ENCODE measurements around the gene ZNF738.
"Not testable (repeated sequence)": the region's sequence is repeated elsewhere in the genome, so short reads cannot be mapped to it uniquely, and the experiment has no call there.

ZNF738 gene

DNA sequence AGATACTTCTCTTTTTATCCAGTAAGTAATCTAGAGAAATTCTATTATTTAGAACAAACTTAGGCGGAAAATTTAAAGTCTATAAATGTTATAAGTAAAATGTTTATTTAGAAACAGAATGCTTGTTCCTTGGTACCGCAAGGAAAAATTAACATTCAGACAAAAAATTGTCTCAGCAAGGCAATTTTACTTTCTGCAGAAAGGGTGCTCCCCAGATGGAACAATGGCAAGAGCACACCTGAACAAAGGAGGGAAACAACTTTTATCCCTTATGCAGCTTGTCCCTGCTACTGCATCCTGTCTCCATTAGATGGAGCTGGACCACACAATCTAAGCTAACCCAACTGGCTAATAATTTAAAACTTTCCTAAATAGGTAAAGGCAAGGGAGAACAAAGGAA is 23.1 kb upstream of the ZNF738 start:
- Histone ChIP-seq H3K27me3 (ENCODE audit: insufficient read depth, low read length) (no peaks in the 10 kb centered on the region), H3K27ac (ENCODE audit: low read length) (no peak overlapping the region), H3K4me3 (ENCODE audit: low read length) (no peak overlapping the region), H3K4me1 (ENCODE audit: insufficient read depth, low read length) (no peaks in the 10 kb centered on the region), H3K36me3 (ENCODE audit: insufficient read depth, low read depth, low read length) (no peaks in the 10 kb centered on the region), H3K9me3 (ENCODE audit: insufficient read depth, low read depth, low read length) (peaks cover 47% of the 10 kb centered on the region), H3K9ac (ENCODE audit: low read depth, low read length) (no peak overlapping the region)

DNA sequence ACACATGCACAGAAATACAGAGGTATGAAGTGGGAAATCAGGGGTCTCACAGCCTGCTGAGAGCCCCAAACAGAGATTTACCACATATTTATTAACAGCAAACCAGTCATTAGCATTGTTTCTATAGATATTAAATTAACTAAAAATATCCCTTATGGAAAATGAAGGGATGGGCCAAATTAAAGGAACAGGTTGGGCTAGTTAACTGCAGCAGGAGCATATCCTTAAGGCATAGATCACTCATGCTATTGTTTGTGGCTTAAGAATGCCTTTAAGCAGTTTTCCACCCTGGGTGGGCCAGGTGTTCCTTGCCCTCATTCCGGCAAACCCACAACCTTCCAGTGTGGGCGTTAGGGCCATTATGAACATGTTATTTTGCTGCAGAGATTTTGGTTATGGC is 14.0 kb upstream of the ZNF738 start:
- H3K27ac ChIP-seq (ENCODE audit: low read length); H3K9ac ChIP-seq (ENCODE audit: low read depth, low read length); H3K9me3 ChIP-seq (ENCODE audit: insufficient read depth, low read depth, low read length); H3K4me1 ChIP-seq (ENCODE audit: insufficient read depth, low read length); H3K4me3 ChIP-seq (ENCODE audit: low read length); H3K36me3 ChIP-seq (ENCODE audit: insufficient read depth, low read depth, low read length); H3K27me3 ChIP-seq (ENCODE audit: insufficient read depth, low read length): not testable (repeated sequence)

DNA sequence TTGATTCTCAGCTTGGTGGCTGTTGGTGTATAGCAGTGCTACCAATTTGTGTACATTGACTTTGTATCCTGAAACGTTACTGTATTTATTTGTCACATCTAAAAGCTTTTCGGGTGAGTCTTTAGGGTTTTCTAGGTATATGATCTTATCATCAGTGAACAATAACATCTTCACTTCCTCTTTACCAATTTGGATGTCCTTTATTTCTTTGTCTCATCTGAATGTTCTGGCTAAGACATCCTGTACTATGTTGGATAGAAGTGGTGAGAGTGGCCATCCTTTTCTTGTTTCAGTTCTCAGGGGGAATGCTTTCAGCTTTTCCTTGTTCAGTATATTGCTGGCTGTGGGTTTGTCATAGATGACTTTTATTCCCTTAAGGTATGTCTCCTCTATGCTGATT is 6.0 kb upstream of the ZNF738 start:
- 0 out of 2 replicates have a peak, but pooled peaks cover 5% of the 10 kb centered on the region for H3K9me3 ChIP-seq (ENCODE audit: insufficient read depth, low read depth, low read length)
- no peak overlapping the region for H3K27ac ChIP-seq (ENCODE audit: low read length)
- H3K4me3 ChIP-seq (ENCODE audit: low read length): no peak overlapping the region
- H3K4me1 ChIP-seq (ENCODE audit: insufficient read depth, low read length): no peaks in the 10 kb centered on the region
- H3K9ac ChIP-seq (ENCODE audit: low read depth, low read length): no peak overlapping the region
- no peaks in the 10 kb centered on the region for H3K27me3 ChIP-seq (ENCODE audit: insufficient read depth, low read length)
- H3K36me3 ChIP-seq (ENCODE audit: insufficient read depth, low read depth, low read length): no peaks in the 10 kb centered on the region

DNA sequence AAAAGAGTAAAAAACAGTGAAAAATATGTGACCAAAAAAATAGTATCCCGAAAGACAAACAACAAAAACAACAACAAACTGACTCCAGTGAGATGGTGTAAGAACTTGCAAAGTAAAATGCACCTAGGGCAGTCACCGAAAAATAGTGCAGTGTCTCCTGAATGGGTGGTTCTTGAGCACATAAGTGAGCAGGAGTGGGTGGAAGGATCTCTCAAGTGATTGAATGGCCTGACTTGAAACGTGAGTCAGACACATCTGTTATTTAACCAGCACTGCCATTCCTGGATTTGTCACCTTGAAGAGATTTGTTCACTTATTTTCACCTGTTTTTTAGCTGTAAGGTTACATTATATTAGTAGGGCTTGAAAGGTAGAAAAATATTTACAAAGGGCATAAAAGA is 3.5 kb downstream of the ZNF738 start:
- Histone ChIP-seq H3K4me1 (ENCODE audit: insufficient read depth, low read length) (peaks cover 3% of the 10 kb centered on the region; the same call in 1 of the 2 replicates), H3K9me3 (ENCODE audit: insufficient read depth, low read depth, low read length) (no peaks in the 10 kb centered on the region), H3K36me3 (ENCODE audit: insufficient read depth, low read depth, low read length) (peaks cover 72% of the 10 kb centered on the region), H3K27ac (ENCODE audit: low read length) (no peak overlapping the region), H3K9ac (ENCODE audit: low read depth, low read length) (no peak overlapping the region), H3K4me3 (ENCODE audit: low read length) (no peak overlapping the region), H3K27me3 (ENCODE audit: insufficient read depth, low read length) (no peaks in the 10 kb centered on the region)

DNA sequence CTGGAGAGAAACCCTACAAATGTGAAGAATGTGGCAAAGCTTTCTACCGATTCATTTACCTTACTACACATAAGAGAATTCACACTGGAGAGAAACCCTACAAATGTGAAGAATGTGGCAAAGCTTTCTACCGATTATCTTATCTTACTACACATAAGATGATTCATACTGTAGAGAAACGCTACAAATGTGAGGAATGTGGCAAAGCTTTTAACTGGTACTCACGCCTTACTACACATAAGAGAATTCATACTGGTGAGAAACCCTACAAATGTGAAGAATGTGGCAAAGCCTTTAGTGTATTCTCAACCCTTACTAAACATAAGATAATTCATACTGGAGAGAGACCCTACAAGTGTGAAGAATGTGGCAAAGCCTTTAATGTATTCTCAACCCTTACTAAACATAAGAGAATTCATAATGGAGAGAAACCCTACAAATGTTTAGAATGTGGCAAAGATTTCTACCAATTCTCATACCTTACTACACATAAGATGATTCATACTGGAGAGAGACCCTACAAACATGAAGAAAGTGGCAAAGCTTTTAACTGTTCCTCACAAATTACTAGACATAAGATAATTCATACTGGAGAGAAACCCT is 25.3 kb downstream of the ZNF738 start:
- Histone ChIP-seq H3K9me3 (ENCODE audit: insufficient read depth, low read depth, low read length) (peaks cover 100% of the 10 kb centered on the region), H3K36me3 (ENCODE audit: insufficient read depth, low read depth, low read length) (peaks cover 51% of the 10 kb centered on the region), H3K27ac (ENCODE audit: low read length) (no peak overlapping the region), H3K27me3 (ENCODE audit: insufficient read depth, low read length) (no peaks in the 10 kb centered on the region), H3K4me1 (ENCODE audit: insufficient read depth, low read length) (no peaks in the 10 kb centered on the region), H3K4me3 (ENCODE audit: low read length) (no peak overlapping the region), H3K9ac (ENCODE audit: low read depth, low read length) (no peak overlapping the region)

DNA sequence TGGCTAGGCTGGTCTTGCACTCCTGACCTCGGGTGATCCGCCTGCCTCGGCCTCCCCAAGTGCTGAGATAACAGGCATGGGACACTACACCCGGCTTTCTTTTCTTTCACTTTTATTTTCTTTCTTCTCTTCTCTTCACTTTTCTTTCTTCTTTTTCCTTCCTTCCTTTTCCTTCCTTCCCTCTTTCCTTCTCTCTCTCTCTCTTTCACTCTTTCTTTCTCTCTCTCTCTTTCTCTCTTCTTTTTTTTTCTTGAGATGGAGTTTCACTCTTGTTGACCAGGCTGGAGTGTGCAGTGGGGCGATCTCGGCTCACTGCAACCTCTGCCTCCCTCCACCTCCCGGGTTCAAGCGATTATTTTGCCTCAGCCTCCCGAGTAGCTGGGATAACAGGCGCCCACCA is 37.3 kb downstream of the ZNF738 start:
- Histone ChIP-seq H3K9me3 (ENCODE audit: insufficient read depth, low read depth, low read length) (peaks cover 5% of the 10 kb centered on the region; the same call in 1 of the 2 replicates), H3K27me3 (ENCODE audit: insufficient read depth, low read length) (no peaks in the 10 kb centered on the region), H3K36me3 (ENCODE audit: insufficient read depth, low read depth, low read length) (peaks cover 18% of the 10 kb centered on the region; the same call in 1 of the 2 replicates), H3K9ac (ENCODE audit: low read depth, low read length) (no peak overlapping the region), H3K27ac (ENCODE audit: low read length) (no peak overlapping the region), H3K4me3 (ENCODE audit: low read length) (no peak overlapping the region), H3K4me1 (ENCODE audit: insufficient read depth, low read length) (peaks cover 5% of the 10 kb centered on the region; the same call in 1 of the 2 replicates)

DNA sequence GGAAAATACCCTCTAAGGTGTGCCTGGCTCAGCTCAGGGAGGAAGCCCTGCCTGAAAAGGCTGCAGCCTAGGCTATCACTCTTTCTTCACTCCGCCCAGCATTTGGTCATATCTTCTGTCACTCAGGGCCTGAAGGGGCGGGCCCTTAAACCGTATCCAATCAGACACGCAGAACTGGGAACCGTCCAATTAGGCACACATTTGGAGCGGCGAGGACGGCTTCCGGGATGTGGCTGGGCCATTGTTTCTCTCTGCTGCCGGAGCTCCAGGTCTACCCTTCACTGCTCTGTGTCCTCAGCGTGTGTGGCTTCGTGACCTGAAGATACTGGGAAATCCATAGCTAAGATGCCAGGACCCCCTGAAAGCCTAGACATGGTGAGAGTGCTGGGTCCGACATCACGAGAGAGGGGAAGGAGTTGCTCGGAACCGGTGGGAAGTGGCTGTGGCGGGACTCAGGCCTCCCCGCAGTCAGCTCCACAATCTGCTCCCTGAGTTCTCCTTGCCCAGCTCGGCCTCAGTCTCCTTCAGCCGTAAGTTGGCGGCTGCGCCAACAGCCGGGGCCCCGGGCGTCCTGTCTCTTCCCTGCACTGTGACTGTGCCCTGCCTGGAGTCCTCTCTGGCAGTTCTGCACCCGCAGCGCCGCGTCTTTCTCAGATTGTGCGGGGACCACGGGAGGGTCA is 38.2 kb downstream of the ZNF738 start, which contains the start of gene ZNF493:
Gene ZNF493, plus strand, starts transcription at position 241 of the 680 bp plus-strand sequence. Its CDS starts 105 bp downstream, at position 346.
- peak within 1 kb of the TSS; percentile 97 for H3K9ac ChIP-seq (ENCODE audit: low read depth, low read length)
- H3K9me3 ChIP-seq (ENCODE audit: insufficient read depth, low read depth, low read length): peaks cover 5% of the 10 kb centered on the region; the same call in 1 of the 2 replicates
- peak within 1 kb of the TSS; percentile 98 for H3K4me3 ChIP-seq (ENCODE audit: low read length)
- H3K4me1 ChIP-seq (ENCODE audit: insufficient read depth, low read length): peaks cover 5% of the 10 kb centered on the region; the same call in 1 of the 2 replicates
- H3K27ac ChIP-seq (ENCODE audit: low read length): peak within 1 kb of the TSS; percentile 61
- peaks cover 20% of the 10 kb centered on the region; the same call in 1 of the 2 replicates for H3K36me3 ChIP-seq (ENCODE audit: insufficient read depth, low read depth, low read length)
- no peaks in the 10 kb centered on the region for H3K27me3 ChIP-seq (ENCODE audit: insufficient read depth, low read length)

DNA sequence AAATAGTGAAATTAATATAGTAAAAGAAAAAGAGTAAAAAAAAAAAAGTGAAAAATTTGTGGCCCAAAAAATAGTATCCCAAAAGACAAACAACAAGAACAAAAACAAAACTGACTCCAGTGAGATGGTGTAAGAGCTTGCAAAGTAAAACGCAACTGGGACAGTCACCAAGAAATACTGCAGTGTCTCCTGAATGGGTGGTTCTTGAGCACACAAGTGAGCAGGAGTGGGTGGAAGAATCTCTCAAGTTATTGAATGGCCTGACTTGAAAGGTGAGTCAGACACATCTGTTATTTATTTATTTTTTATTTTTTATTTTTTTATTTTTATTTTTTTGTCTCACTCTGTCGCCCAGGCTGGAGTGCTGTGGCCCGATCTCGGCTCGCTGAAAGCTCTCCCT is 40.1 kb downstream of the ZNF738 start:
- H3K4me3 ChIP-seq (ENCODE audit: low read length): no peak overlapping the region
- H3K9me3 ChIP-seq (ENCODE audit: insufficient read depth, low read depth, low read length): no peaks in the 10 kb centered on the region; the same call in 1 of the 2 replicates
- H3K36me3 ChIP-seq (ENCODE audit: insufficient read depth, low read depth, low read length): peaks cover 20% of the 10 kb centered on the region; the same call in 1 of the 2 replicates
- peaks cover 5% of the 10 kb centered on the region; the same call in 1 of the 2 replicates for H3K4me1 ChIP-seq (ENCODE audit: insufficient read depth, low read length)
- no peak overlapping the region for H3K27ac ChIP-seq (ENCODE audit: low read length)
- no peaks in the 10 kb centered on the region for H3K27me3 ChIP-seq (ENCODE audit: insufficient read depth, low read length)
- no peak overlapping the region for H3K9ac ChIP-seq (ENCODE audit: low read depth, low read length)

DNA sequence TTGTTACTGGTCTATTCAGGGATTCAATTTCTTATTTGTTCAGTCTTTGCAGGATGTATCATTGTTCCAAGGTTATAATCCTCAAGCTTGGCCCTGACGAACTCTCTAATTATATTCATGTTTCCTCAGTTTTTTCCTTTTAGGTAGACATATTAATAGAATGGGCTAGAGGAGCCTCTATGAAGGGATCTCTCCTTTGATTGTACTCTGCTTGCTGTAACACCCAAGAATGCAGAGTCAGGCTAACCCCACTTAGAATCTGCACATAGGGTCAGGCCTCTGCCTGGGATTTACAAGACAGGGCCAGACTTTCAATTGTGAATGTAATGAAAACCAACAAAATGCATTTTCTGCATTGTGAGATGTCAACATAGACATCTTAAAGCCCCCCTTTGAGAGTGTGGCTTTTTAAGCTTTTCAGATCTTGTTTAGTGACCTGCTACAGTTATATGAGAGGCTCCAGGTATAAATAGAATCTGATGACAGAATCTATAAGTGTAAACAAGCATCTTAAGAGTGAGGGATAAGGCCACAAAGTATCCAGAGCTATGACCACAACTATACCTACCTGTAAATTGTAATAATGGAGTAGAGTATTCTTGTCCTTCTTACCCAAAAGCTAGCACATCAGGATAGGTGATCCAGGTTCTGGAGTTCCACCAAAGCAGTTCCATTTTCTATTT is 43.6 kb downstream of the ZNF738 start:
- Histone ChIP-seq H3K27me3 (ENCODE audit: insufficient read depth, low read length) (no peaks in the 10 kb centered on the region), H3K4me3 (ENCODE audit: low read length) (no peak overlapping the region), H3K4me1 (ENCODE audit: insufficient read depth, low read length) (peaks cover 5% of the 10 kb centered on the region; the same call in 1 of the 2 replicates)

DNA sequence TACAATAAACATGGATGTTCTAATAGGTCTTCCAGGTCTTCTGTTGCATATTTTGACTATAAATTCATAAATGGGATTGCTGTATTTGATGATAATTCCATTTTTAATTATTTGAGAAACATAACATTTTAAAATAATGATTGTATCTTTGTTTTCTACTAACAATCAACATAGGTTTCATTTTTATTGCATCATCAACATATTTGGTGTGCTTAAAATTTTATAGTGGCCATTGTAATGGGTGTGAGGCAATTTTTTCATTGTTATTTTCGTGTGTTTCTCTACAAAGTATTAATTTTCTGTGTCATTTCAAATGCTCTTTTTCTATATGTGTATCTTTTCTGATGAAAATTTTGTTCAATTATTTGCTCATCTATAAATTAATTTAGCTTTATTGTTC is 51.4 kb downstream of the ZNF738 start:
- H3K36me3 ChIP-seq (ENCODE audit: insufficient read depth, low read depth, low read length): peaks cover 81% of the 10 kb centered on the region
- H3K9me3 ChIP-seq (ENCODE audit: insufficient read depth, low read depth, low read length): peaks cover 22% of the 10 kb centered on the region
- no peak overlapping the region for H3K9ac ChIP-seq (ENCODE audit: low read depth, low read length)
- no peak overlapping the region for H3K4me3 ChIP-seq (ENCODE audit: low read length)
- H3K4me1 ChIP-seq (ENCODE audit: insufficient read depth, low read length): no peaks in the 10 kb centered on the region
- no peaks in the 10 kb centered on the region for H3K27me3 ChIP-seq (ENCODE audit: insufficient read depth, low read length)
- no peak overlapping the region for H3K27ac ChIP-seq (ENCODE audit: low read length)

More for the DNA sequence above, 43.6 kb downstream of the ZNF738 start:
- peaks cover 40% of the 10 kb centered on the region; the same call in 1 of the 2 replicates for H3K36me3 ChIP-seq (ENCODE audit: insufficient read depth, low read depth, low read length)
- H3K9ac ChIP-seq (ENCODE audit: low read depth, low read length): no peak overlapping the region
- H3K9me3 ChIP-seq (ENCODE audit: insufficient read depth, low read depth, low read length): no peaks in the 10 kb centered on the region; the same call in 1 of the 2 replicates
- no peak overlapping the region for H3K27ac ChIP-seq (ENCODE audit: low read length)

DNA sequence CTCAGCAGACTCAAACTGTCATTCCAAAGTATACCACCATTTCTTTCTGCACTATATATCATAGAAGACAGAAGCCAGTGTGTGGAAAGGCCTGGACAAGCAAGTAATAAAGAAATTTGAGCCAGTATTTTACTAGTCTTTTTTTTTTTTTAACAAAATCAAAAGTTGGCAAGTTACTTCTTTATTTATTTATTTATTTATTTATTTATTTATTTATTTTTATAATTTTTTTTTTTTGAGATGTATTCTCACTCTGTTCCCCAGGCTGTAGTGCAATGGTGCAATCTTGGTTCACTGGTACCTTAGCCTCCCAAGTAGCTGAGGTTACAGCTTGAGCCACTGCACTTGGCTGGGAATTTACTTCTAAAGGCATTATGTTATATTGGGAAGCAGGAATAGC is 63.4 kb downstream of the ZNF738 start:
- H3K27ac ChIP-seq (ENCODE audit: low read length): no peak overlapping the region
- H3K4me3 ChIP-seq (ENCODE audit: low read length): no peak overlapping the region
- H3K9me3 ChIP-seq (ENCODE audit: insufficient read depth, low read depth, low read length): peaks cover 88% of the 10 kb centered on the region
- no peaks in the 10 kb centered on the region for H3K27me3 ChIP-seq (ENCODE audit: insufficient read depth, low read length)
- H3K4me1 ChIP-seq (ENCODE audit: insufficient read depth, low read length): no peaks in the 10 kb centered on the region
- peaks cover 11% of the 10 kb centered on the region; the same call in 1 of the 2 replicates for H3K36me3 ChIP-seq (ENCODE audit: insufficient read depth, low read depth, low read length)
- no peak overlapping the region for H3K9ac ChIP-seq (ENCODE audit: low read depth, low read length)
